C4-2B (cell line): Measurements from ENCODE around the gene KCNQ5.

Source experiments
- H3K27ac ChIP-seq: fragments of 450-650 bp; 2 replicates; pipeline ENCODE4 v1.5.1; 2017
- CTCF ChIP-seq: fragments of 450-650 bp; conservative IDR thresholded peaks from 2 replicates; pipeline ENCODE4 v1.5.1; 2017; ENCODE audit warnings: mild to moderate bottlenecking
- ZFX ChIP-seq: fragments of 450-650 bp; IDR thresholded peaks from 2 replicates; pipeline ENCODE4 v1.6.1; 2017

KCNQ5 gene

DNA sequence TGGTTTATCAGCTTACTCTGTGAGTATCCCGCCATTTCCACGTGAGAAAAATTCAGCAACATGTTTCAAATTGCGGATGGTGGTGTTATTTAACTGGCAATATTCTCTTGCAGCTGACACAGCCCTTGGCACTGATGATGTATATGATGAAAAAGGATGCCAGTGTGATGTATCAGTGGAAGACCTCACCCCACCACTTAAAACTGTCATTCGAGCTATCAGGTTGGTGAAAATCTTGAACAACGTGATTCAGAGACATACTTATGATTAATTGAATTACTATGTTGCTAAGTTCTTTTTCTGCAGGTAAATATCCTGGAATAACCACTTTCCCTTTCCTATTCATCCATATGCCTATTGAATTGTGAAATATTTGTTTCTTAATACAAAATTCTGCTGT, 547.8 kb downstream of the KCNQ5 start:
- H3K27ac ChIP-seq: no peak overlapping the region
- no peak for TF ChIP-seq CTCF
- no peak for TF ChIP-seq ZFX

DNA sequence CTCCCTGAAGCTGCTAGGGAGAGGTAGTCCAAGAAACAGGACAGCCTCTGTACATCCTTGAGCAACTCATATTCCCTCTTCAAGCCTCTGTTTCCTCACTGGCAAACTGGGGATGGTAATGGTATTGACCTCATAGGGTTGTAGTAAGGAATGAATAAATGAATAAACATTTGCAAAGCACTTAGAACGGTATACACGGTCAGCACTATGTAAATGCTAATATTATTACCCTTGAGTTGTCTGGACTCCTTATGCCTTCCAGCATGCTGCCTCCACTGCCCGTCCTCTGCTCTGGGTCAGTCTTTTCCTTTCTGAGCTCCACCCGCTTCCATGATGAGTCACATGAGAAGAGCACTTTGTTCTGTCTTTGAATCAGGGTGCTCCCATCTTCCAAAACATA, 552.8 kb downstream of the KCNQ5 start:
- TF ChIP-seq CTCF: no peak
- TF ChIP-seq ZFX: no peak
- H3K27ac ChIP-seq: no peak overlapping the region; the same call in 1 of the 2 replicates

DNA sequence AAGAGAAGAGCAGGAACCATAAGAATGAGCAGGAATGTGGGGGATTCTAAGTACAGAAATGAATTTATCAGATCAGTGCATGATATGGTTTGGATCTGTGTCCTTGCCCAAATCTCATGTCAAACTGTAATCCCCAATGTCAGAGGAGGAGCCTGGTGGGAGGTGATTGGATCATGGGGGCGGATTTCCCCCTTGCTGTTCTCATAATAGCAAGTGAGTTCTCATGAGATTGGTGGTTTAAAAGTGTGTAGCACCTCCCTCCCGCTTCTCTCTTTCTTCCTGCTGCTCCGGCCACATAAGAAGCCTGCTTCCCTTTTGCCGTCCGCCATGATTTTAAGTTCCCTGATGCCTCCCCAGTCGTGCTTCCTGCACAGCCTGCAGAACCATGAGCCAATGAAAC, 554.2 kb downstream of the KCNQ5 start:
- TF ChIP-seq ZFX (no peak), CTCF (no peak)

DNA sequence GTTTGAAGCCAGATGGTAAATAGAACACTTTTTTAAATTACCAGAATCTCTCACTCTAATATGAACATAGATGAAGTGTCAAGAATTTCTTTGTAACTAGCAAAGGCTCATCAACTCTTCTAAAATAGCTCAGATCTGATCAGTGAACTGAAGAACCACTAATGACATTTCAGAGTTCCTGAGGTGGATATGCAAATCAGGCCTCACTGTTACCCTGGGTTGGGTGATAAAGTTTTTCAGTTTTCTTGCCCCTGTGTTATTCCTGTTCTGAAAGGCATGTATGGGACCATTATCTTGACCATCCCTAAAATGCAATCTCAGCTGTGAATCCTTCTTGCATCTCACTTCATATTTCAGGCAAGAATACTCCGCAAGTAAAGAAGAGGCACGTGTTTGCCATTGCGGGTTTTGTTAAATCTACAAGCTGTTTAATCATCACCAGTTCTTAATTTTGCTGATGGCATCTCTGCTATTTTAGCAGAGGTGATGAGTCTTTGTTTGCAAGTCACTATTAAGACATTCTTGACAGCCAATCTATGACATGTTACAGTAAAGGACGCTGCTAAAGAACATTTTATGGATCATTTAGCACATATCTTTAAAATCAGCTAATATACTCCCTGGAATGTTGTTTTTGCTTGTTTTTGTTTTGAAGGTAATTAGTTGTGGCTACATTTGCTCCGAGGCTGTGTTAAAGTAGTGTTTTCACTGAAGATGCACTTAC, 555.5 kb downstream of the KCNQ5 start:
- H3K27ac ChIP-seq: no peak overlapping the region
- TF ChIP-seq CTCF (no peak), ZFX (no peak)

More for the DNA sequence above, 554.2 kb downstream of the KCNQ5 start:
- no peak overlapping the region for H3K27ac ChIP-seq

GRCh38 chr6:73180076-73180738, 558.3 kb downstream of the KCNQ5 start:
- no peak overlapping the region for H3K27ac ChIP-seq
- no peak for TF ChIP-seq CTCF
- TF ChIP-seq ZFX: no peak

DNA sequence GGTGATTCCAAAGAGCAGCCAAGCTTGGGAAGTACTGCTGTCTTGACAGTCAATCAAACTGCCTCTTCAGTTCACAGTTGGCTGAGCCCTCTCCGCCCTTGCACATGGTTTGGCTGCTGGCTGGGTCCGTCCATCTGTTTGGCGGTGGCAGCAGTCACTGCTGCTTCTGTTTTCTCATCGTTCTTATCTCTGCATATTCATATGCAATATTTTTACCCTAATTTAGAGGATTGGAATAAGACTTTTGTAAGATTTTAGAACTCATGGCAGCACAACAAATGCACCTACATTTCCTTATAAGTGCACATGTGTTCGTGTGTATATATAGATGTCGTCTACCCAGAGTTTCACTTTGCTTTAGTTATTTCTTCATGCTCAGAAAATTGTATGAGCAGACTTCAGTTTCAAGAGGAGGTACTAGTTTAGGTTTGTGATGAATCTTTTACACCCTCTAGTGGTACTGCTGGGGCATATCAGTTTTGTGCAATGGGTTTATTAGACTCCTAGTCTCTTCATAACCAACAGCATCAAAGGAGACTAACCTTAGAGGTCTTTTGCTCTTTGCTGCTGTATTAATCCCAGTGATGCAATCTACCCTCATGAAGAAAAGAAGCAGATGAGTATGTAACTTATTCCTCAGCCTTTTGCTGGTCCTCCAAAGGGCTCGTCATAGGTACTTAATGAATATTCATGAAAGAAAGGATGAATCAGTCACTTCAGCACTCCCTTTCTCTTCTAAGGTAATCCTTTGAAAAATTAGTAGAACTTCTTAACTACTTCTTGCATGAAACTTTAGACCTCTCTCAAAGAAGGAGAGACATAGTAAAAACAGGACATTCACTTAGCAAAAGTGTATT, 559.1 kb downstream of the KCNQ5 start:
- H3K27ac ChIP-seq: no peak overlapping the region
- TF ChIP-seq ZFX: no peak
- TF ChIP-seq CTCF: peak; percentile 87
